Pancreas (tissue), 10 donors: ENCODE results near the gene PKHD1. TPM values are rescaled to one million over a fixed set of nuclear protein-coding genes. Genes with fewer than 3 reads are reported as not detected.

Experiments used
- ATAC-seq, 4 donors: fragments of 200-7000 bp; cut with Tn5 transposase; one replicate each; pipeline versions ENCODE4 v1.8.0 to v1.9.1; 2020; ENCODE audit warnings: mild to moderate bottlenecking in 4 of 4, moderate library complexity in 4 of 4
- DNase-seq, 6 donors: peaks; one replicate each; pipeline ENCODE4 v3.0.0-alpha.2; 2020
- FAIRE-seq: peaks from 2 replicates; lab custom pipeline; 2012; peaks lifted over from hg19 to GRCh38; lab: Jason Lieb, UNC
- H3K27ac ChIP-seq, 4 donors: fragments of 200-600 bp; sonication (generic); 1 replicate in 3 of 4; 2 replicates in 1 of 4; pipeline versions ENCODE4 v1.5.0 to v1.8.0; 2020
- H3K27me3 ChIP-seq, 4 donors: fragments of 200-600 bp; one replicate each; pipeline ENCODE4 v1.8.0; 2021
- H3K36me3 ChIP-seq, 3 donors: fragments of 200-600 bp; sonication (generic) in 1 of 3; one replicate each; pipeline versions ENCODE4 v1.5.0 to v1.8.0; 2020 to 2021
- H3K4me1 ChIP-seq, 3 donors: fragments of 200-600 bp; one replicate each; pipeline ENCODE4 v1.8.0; 2021
- H3K4me3 ChIP-seq, 4 donors: fragments of 200-600 bp; sonication (generic) in 2 of 4; one replicate each; pipeline versions ENCODE4 v1.5.0 to v1.8.0; 2020 to 2021
- H3K9me3 ChIP-seq, 4 donors: fragments of 200-600 bp; one replicate each; pipeline ENCODE4 v1.8.0; 2021
- WGBS, 2 donors: extraction: QIAGEN DNeasy Blood & Tissue Kit; methylation state at CpG; one replicate each; pipeline ENCODE4 v1.1.7; 2013; 5-methylcytosine and 5-hydroxymethylcytosine counted together
- intact Hi-C, 3 donors: fragments of 100-400 bp; cut with DNase I; formaldehyde crosslinking; loops; one replicate each; pipeline versions ENCODE4 v1.11.1 to v1.14.2; 2022
- polyA plus RNA-seq, 2 donors: library from polyadenylated mRNA; stranded (reverse); fragments of 200-250 nt; gene quantifications; one replicate each; pipeline ENCODE4 v1.2.3, GENCODE V29; 2013
- total RNA-seq, 6 donors: library from RNA; stranded (reverse); fragmentation: NEBNext Ultra II Directional in 4 of 6; extraction: Animal tissue kit (Norgen Biotek cat#: 25700) in 4 of 6; gene quantifications; one replicate each; pipeline versions ENCODE4 v1.2.1 to v1.2.4, GENCODE V29; 2021 to 2023
- TF ChIP-seq, protein P1 (sequence below), 4 donors: fragments of 200-600 bp; sonication (generic) in 3 of 4; IDR thresholded peaks; one replicate each; pipeline versions ENCODE4 v1.5.0 to v1.8.0; 2021; ENCODE audit warnings: antibody characterized with exemption in 4 of 4
- donor health status: healthy with polysubstance abuse.
- donor health status: DM: no; HTN: no; CAD: no; lungs with moderate emphysema.
- donor health status: DM: no; HTN: no; CAD: no.
- donor health status: control.
- donor health status: control.
- donor health status: Bipolar disorder and iron deficiency.
- donor health status: DM: yes; HTN: yes; CAD: no.
- donor health status: DM: no; HTN: no; CAD: no.
- donor health status: DM: no; HTN: no; CAD: no.
- donor health status: DM: yes; HTN: yes; CAD: no.

Gene PKHD1
- total and polyA plus RNA-seq, 8 donors: 6.4 to 33.0 (median 16.3) TPM

DNA sequence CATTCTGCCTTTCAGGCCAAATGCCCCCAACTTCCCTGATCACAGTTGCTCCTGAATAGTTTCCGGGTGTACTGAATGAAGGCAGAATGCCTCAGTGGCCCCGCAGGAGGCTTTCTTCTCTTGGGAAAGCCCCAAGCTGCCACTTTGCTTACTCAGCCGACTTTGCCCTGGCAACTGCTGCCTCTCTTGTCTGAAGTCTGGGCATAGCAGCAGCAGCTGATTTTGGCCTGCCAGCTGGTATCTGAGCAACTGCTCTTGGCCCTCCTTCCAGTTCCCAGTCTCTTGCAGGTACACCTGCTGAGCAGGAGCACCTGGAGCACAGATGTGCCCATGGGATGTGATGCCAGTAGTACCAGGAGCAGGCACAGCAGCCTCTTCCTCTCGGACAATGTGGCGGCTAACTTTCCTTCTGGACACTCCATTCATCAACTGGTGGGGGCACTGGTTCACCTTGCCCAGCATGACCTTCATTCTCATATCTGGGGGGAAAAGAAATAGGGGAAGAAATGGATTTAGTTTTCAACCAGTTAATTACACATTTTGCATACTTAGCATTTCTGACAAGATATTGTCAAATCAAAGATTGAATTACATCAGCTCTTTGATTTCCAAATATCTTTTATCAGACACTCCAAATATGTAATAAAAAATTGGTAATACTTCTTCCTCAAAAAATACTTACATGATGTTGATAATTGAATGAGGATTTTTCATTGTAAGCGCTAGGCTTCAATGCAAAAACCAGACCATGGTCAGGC is 468.2 kb downstream of the PKHD1 start:
- Histone ChIP-seq H3K4me3 (no peak overlapping the region), H3K27me3 (no peaks in the 10 kb centered on the region), H3K4me1 (peaks cover 0 to 10% (median 0%) of the 10 kb centered on the region in 3 donors), H3K27ac (peak overlapping the region in 3 of 4 donors; percentile 15 to 52 (median 48)), H3K36me3 (no peaks in the 10 kb centered on the region), H3K9me3 (no peaks in the 10 kb centered on the region)
- FAIRE-seq (no peak), ATAC-seq (peak; percentile 88 to 96 (median 95)), DNase-seq (peak; percentile 53 to 70 (median 68))
- 49 to 53% methylated on average over 6 of the region's 6 CpGs for WGBS, 2 donors
- TF ChIP-seq, protein P1, sequence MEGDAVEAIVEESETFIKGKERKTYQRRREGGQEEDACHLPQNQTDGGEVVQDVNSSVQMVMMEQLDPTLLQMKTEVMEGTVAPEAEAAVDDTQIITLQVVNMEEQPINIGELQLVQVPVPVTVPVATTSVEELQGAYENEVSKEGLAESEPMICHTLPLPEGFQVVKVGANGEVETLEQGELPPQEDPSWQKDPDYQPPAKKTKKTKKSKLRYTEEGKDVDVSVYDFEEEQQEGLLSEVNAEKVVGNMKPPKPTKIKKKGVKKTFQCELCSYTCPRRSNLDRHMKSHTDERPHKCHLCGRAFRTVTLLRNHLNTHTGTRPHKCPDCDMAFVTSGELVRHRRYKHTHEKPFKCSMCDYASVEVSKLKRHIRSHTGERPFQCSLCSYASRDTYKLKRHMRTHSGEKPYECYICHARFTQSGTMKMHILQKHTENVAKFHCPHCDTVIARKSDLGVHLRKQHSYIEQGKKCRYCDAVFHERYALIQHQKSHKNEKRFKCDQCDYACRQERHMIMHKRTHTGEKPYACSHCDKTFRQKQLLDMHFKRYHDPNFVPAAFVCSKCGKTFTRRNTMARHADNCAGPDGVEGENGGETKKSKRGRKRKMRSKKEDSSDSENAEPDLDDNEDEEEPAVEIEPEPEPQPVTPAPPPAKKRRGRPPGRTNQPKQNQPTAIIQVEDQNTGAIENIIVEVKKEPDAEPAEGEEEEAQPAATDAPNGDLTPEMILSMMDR (IDR thresholded peaks at IDR 0.05): no peak
- intact Hi-C loops: no loop called here

DNA sequence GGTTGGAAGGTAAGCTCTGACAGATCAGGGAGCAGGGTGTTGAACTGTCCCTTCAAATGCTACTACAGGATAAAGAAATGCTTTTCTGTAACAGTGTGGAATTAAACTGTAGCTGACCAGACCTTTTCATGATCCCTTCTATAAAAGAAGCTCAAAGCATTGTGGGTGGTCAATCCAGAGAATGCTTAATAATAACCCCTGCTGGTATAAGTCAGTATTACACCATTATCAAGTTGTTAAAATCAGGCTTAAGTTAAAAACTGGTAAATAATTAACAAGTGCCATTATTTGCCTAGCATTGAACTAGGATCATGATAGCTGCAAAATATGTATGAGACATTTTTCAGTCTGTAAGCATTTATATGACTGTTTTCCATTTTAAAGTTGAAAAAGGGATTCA is 468.9 kb downstream of the PKHD1 start:
- FAIRE-seq (no peak), ATAC-seq (peak; percentile 52 to 79 (median 72)), DNase-seq (no peak)
- Histone ChIP-seq H3K9me3 (no peaks in the 10 kb centered on the region), H3K36me3 (no peaks in the 10 kb centered on the region), H3K27ac (peak overlapping the region in 3 of 4 donors; percentile 15 to 52 (median 48)), H3K4me3 (no peak overlapping the region), H3K4me1 (peaks cover 0 to 10% (median 0%) of the 10 kb centered on the region in 3 donors), H3K27me3 (no peaks in the 10 kb centered on the region)
- TF ChIP-seq, protein P1 (IDR thresholded peaks at IDR 0.05): peak; percentile 19 to 55 (median 44)
- intact Hi-C loops: no loop called here

DNA sequence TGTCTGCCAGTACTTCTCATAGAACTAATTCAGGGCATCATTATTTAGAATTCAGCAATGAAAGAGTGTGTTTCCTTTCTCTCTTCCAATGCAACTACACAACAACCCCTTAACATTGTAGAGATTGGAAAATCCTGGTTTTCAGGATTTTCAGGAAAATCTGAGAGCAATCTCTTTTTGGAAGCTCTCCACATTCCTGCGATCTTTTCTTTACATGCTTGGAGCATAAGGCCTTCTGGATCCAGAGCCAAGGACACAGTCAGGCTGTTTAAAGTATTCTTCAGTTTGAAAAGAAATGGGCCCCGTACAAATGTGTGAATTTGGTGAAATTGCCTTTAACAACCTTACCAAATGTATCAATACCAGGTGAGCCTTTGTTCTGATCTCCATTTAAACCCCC is 469.7 kb downstream of the PKHD1 start:
- Histone ChIP-seq H3K4me3 (no peak overlapping the region), H3K27me3 (no peaks in the 10 kb centered on the region), H3K36me3 (no peaks in the 10 kb centered on the region), H3K9me3 (no peaks in the 10 kb centered on the region), H3K4me1 (peaks cover 0 to 10% (median 0%) of the 10 kb centered on the region in 3 donors), H3K27ac (no peak overlapping the region)
- intact Hi-C loops: no loop called here
- DNase-seq: no peak
- TF ChIP-seq, protein P1 (IDR thresholded peaks at IDR 0.05): no peak
- ATAC-seq: no peak
- no peak for FAIRE-seq
- WGBS, 2 donors: 71 to 77% methylated on average over 2 of the region's 2 CpGs

DNA sequence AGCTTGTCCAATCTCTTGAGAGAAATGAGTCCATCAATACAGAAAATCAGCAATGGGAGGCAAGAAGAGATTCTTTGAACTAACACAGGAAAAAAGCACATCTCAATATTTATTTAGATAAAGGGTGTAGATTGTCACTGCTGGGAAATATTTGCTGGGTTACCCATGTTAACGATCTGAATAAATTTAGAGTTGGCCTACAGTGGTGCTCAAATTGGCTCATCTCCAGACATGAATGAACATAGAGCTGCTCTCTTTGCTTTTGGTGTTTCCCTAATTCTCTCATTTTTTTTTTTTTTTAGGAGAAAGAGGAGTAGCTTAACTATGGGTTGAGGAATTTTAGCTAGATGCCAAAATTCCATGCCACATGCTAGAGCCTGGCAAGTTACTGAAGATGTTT is 471.2 kb downstream of the PKHD1 start:
- 31 to 45% methylated on average over 1 of the region's 1 CpG for WGBS, 2 donors
- ATAC-seq: no peak
- no peak for DNase-seq

More for the DNA sequence above, 471.2 kb downstream of the PKHD1 start:
- Histone ChIP-seq H3K36me3 (no peaks in the 10 kb centered on the region), H3K4me3 (no peak overlapping the region), H3K27ac (no peak overlapping the region), H3K9me3 (no peaks in the 10 kb centered on the region), H3K27me3 (no peaks in the 10 kb centered on the region), H3K4me1 (peaks cover 0 to 10% (median 0%) of the 10 kb centered on the region in 3 donors)
- intact Hi-C loops: no loop called here
- FAIRE-seq: no peak
- TF ChIP-seq, protein P1 (IDR thresholded peaks at IDR 0.05): no peak
